ENCODE results near the gene CCT8.
A peak's percentile ranks its signal among the peaks of the same experiment; 100 is the strongest.
"Not testable (repeated sequence)": the region's sequence is repeated elsewhere in the genome, so short reads cannot be mapped to it uniquely, and the experiment has no call there.

CCT8 gene

DNA sequence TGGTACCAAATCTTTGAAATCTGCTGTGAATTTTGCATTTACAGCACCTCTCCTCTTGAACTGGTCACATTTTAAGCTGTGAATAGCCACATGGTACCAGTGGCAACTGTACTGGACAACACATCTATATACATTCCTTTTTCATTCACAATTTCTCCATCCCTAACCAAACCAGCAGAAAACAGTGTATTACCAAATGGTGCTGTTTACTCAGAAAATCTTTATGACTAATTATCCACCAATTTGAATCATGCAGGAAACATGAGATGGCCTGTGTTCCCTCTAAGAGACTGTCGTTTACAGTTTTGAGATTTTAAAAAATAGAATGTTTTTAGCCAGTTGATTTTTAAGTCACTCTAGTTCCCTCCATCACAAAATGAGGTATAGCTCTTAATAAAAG is 17.6 kb upstream of the CCT8 start:
- H3K4me3 ChIP-seq (ENCODE audit: low read length) = no peak overlapping the region

GRCh38 chr21:29085106-29085752 is 11.8 kb upstream of the CCT8 start:
- Histone ChIP-seq H3K4me3 (ENCODE audit: low read length) (no peak overlapping the region), H3K36me3 (ENCODE audit: insufficient read depth, low read length) (no peaks in the 10 kb centered on the region), H3K9me3 (ENCODE audit: low read length) (no peaks in the 10 kb centered on the region), H3K4me1 (ENCODE audit: insufficient read depth, low read length) (peaks cover 2% of the 10 kb centered on the region), H2AFZ (ENCODE audit: low read depth, low read length) (no peak overlapping the region), H3K27me3 (ENCODE audit: insufficient read depth, low read length) (peaks cover 3% of the 10 kb centered on the region)

More for the DNA sequence above, 17.6 kb upstream of the CCT8 start:
- H3K27me3 ChIP-seq (ENCODE audit: insufficient read depth, low read length) = peaks cover 3% of the 10 kb centered on the region
- H3K9me3 ChIP-seq (ENCODE audit: low read length) = no peaks in the 10 kb centered on the region
- no peaks in the 10 kb centered on the region for H3K4me1 ChIP-seq (ENCODE audit: insufficient read depth, low read length)
- H2AFZ ChIP-seq (ENCODE audit: low read depth, low read length) = no peak overlapping the region
- no peaks in the 10 kb centered on the region for H3K36me3 ChIP-seq (ENCODE audit: insufficient read depth, low read length)

DNA sequence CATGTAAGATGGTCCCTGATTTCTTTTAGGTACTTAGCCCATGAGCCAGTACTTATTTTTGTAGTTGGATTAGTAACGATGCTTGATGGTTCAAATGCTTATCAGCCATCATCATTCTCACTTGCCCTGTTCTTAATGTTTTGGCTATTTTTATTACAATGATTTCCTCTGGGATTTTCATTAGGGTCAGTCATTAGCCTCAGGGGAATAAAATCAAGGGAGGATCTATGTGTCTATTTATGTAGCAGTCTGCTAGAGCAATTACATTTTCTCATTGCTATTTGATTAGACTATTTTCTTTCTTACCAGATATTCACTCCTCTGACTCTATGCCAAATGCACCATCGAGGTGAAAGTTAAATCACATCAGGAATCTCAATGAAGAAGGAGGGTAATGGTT is 10.9 kb upstream of the CCT8 start:
- Histone ChIP-seq H3K4me3 (ENCODE audit: low read length) (no peak overlapping the region), H3K4me1 (ENCODE audit: insufficient read depth, low read length) (peaks cover 11% of the 10 kb centered on the region), H3K36me3 (ENCODE audit: insufficient read depth, low read length) (no peaks in the 10 kb centered on the region), H3K9me3 (ENCODE audit: low read length) (no peaks in the 10 kb centered on the region), H3K27me3 (ENCODE audit: insufficient read depth, low read length) (peaks cover 3% of the 10 kb centered on the region), H2AFZ (ENCODE audit: low read depth, low read length) (no peak overlapping the region)

DNA sequence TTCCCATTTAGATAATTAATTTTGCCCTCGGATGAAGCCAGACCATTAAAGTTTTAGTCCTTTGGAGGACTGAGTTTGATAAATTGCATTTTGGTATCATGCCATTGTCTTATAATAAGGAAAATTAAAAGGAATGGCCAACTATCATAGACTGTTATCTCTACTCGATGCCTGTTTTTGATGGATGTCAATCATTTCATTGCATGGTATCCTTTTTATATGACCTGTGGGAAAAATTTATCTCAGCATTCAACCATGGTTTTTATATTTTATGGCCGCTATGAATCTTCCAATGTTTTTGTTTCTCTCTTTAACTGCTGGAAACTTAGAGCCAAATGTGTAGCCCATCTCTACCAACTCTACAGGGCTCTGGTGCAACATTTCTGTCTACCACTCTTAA is 9.9 kb upstream of the CCT8 start:
- Histone ChIP-seq H3K27me3 (ENCODE audit: insufficient read depth, low read length) (peaks cover 3% of the 10 kb centered on the region), H3K4me3 (ENCODE audit: low read length) (no peak overlapping the region), H2AFZ (ENCODE audit: low read depth, low read length) (no peak overlapping the region), H3K4me1 (ENCODE audit: insufficient read depth, low read length) (peaks cover 21% of the 10 kb centered on the region), H3K36me3 (ENCODE audit: insufficient read depth, low read length) (no peaks in the 10 kb centered on the region), H3K9me3 (ENCODE audit: low read length) (no peaks in the 10 kb centered on the region)

- no peak overlapping the region for H2AFZ ChIP-seq (ENCODE audit: low read depth, low read length)
- H3K27me3 ChIP-seq (ENCODE audit: insufficient read depth, low read length) = peaks cover 3% of the 10 kb centered on the region
- H3K9me3 ChIP-seq (ENCODE audit: low read length) = no peaks in the 10 kb centered on the region
- H3K4me3 ChIP-seq (ENCODE audit: low read length) = no peak overlapping the region
- H3K4me1 ChIP-seq (ENCODE audit: insufficient read depth, low read length) = peaks cover 21% of the 10 kb centered on the region
- no peaks in the 10 kb centered on the region for H3K36me3 ChIP-seq (ENCODE audit: insufficient read depth, low read length)
Observed at GRCh38 chr21:29082046-29082815, 8.8 kb upstream of the CCT8 start.

DNA sequence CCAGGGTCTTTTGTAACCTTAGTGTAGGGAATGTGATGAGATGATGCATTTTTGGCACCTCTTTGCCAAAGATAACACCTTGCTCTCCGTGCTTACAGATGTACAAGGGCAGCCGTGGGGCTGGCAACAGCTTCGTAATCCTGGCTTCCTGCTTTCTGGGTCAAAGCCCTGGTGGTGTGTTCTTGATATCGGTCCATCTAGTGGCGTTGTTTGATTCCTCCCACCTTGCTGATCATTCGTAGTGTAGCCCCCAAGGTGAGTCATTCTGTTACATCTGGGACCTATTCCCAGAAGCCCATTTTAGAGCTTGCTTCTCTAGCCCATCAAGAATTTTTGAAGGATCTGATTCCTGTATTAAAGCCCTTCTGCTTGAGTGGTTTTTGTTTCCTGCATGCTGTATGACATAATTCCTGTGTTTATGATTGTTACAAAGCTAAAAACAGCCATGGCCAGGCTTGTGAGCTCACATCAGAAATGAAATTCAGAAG is 7.0 kb upstream of the CCT8 start:
- Histone ChIP-seq H3K9me3 (ENCODE audit: low read length) (no peaks in the 10 kb centered on the region), H3K36me3 (ENCODE audit: insufficient read depth, low read length) (no peaks in the 10 kb centered on the region), H3K27me3 (ENCODE audit: insufficient read depth, low read length) (no peaks in the 10 kb centered on the region), H3K4me1 (ENCODE audit: insufficient read depth, low read length) (peaks cover 21% of the 10 kb centered on the region), H3K4me3 (ENCODE audit: low read length) (no peak overlapping the region), H2AFZ (ENCODE audit: low read depth, low read length) (no peak overlapping the region)

GRCh38 chr21:29078869-29079767 is 5.7 kb upstream of the CCT8 start:
- H3K4me3 ChIP-seq (ENCODE audit: low read length) = no peak overlapping the region
- no peaks in the 10 kb centered on the region for H3K9me3 ChIP-seq (ENCODE audit: low read length)
- H3K4me1 ChIP-seq (ENCODE audit: insufficient read depth, low read length) = peaks cover 21% of the 10 kb centered on the region
- H2AFZ ChIP-seq (ENCODE audit: low read depth, low read length) = peak overlapping the region; percentile 11
- no peaks in the 10 kb centered on the region for H3K27me3 ChIP-seq (ENCODE audit: insufficient read depth, low read length)
- H3K36me3 ChIP-seq (ENCODE audit: insufficient read depth, low read length) = no peaks in the 10 kb centered on the region

- Histone ChIP-seq H3K36me3 (ENCODE audit: insufficient read depth, low read length) (no peaks in the 10 kb centered on the region), H3K27me3 (ENCODE audit: insufficient read depth, low read length) (no peaks in the 10 kb centered on the region), H3K4me3 (ENCODE audit: low read length) (no peak overlapping the region)
Observed at GRCh38 chr21:29077651-29078090, 4.2 kb upstream of the CCT8 start.

GRCh38 chr21:29076731-29077640 is 3.5 kb upstream of the CCT8 start:
- H3K4me1 ChIP-seq (ENCODE audit: insufficient read depth, low read length) = peaks cover 24% of the 10 kb centered on the region
- not testable (repeated sequence) for H3K4me3 ChIP-seq (ENCODE audit: low read length); H3K27me3 ChIP-seq (ENCODE audit: insufficient read depth, low read length); H3K36me3 ChIP-seq (ENCODE audit: insufficient read depth, low read length); H2AFZ ChIP-seq (ENCODE audit: low read depth, low read length); H3K9me3 ChIP-seq (ENCODE audit: low read length)

More at GRCh38 chr21:29077651-29078090, 4.2 kb upstream of the CCT8 start:
- Histone ChIP-seq H3K4me1 (ENCODE audit: insufficient read depth, low read length) (peaks cover 21% of the 10 kb centered on the region), H3K9me3 (ENCODE audit: low read length) (no peaks in the 10 kb centered on the region), H2AFZ (ENCODE audit: low read depth, low read length) (no peak overlapping the region)

GRCh38 chr21:29075706-29076466 is 2.4 kb upstream of the CCT8 start:
- H3K9me3 ChIP-seq (ENCODE audit: low read length) = no peaks in the 10 kb centered on the region
- no peaks in the 10 kb centered on the region for H3K27me3 ChIP-seq (ENCODE audit: insufficient read depth, low read length)
- H2AFZ ChIP-seq (ENCODE audit: low read depth, low read length) = no peak overlapping the region
- H3K4me3 ChIP-seq (ENCODE audit: low read length) = no peak overlapping the region
- H3K36me3 ChIP-seq (ENCODE audit: insufficient read depth, low read length) = no peaks in the 10 kb centered on the region
- H3K4me1 ChIP-seq (ENCODE audit: insufficient read depth, low read length) = peaks cover 35% of the 10 kb centered on the region

DNA sequence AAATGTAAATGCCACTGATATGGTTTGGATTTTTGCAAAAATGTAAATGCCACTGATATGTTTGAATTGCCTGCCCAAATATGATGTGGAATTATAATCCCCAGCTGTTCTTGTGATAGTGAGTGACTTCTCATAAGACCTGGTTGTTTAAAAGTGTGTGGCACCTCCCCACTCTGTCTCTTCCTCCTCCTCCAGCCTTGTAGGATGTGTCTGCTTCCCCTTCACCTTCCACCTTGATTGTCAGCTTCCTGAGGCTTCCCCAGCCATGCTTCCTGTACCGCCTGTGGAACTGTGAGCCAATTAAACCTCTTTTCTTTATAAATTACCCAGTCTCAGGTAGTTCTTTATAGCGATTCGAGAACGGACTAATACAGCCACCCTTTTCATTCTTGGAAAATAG is 1.3 kb upstream of the CCT8 start:
- Histone ChIP-seq H3K9me3 (ENCODE audit: low read length) (no peaks in the 10 kb centered on the region), H3K4me3 (ENCODE audit: low read length) (no peak overlapping the region), H3K36me3 (ENCODE audit: insufficient read depth, low read length) (peaks cover 7% of the 10 kb centered on the region), H3K4me1 (ENCODE audit: insufficient read depth, low read length) (peaks cover 31% of the 10 kb centered on the region), H2AFZ (ENCODE audit: low read depth, low read length) (no peak overlapping the region), H3K27me3 (ENCODE audit: insufficient read depth, low read length) (no peaks in the 10 kb centered on the region)

GRCh38 chr21:29074007-29074376 is 544 bp upstream of the CCT8 start:
- no peaks in the 10 kb centered on the region for H3K27me3 ChIP-seq (ENCODE audit: insufficient read depth, low read length)
- peak overlapping the region; percentile 85 for H3K4me3 ChIP-seq (ENCODE audit: low read length)
- peaks cover 14% of the 10 kb centered on the region for H3K36me3 ChIP-seq (ENCODE audit: insufficient read depth, low read length)
- H3K9me3 ChIP-seq (ENCODE audit: low read length) = no peaks in the 10 kb centered on the region
- H2AFZ ChIP-seq (ENCODE audit: low read depth, low read length) = peak overlapping the region; percentile 94
- H3K4me1 ChIP-seq (ENCODE audit: insufficient read depth, low read length) = peaks cover 23% of the 10 kb centered on the region

Data from neuron (in vitro differentiated cells).